ENCODE data around the gene TTF1. TPM values are rescaled to one million over a fixed set of nuclear protein-coding genes. Genes with fewer than 3 reads are reported as not detected.

The TTF1 gene
- total and polyA plus RNA-seq, 2 of the 13 experiments (the other 11 are each of a cell fraction or from before 2014, with no cell fraction given) = 3.4 to 9.8 TPM

- in situ Hi-C loops (cut with HindIII; ENCODE audit: extremely low pct_ligation_motif_present, low pct_unique_long_range_greater_than_20kb) = loop anchor here (5.0 to 10.0 kb wide), 3 partner anchors 91 to 383 kb away; no protein-coding TSS in a partner anchor
- no peak for ATAC-seq
- no peak for TF ChIP-seq DMAP1 (CRISPR knock-in tag; IDR thresholded peaks at IDR 0.05)
- TF ChIP-seq ZNF883 (CRISPR knock-in tag; IDR thresholded peaks at IDR 0.05; ENCODE audit: not compliant biosample characterization) = no peak
- TF ChIP-seq TIGD3 (CRISPR knock-in tag; IDR thresholded peaks at IDR 0.05; ENCODE audit: borderline replicate concordance) = no peak
- no peak for TF ChIP-seq HOXA9 (CRISPR knock-in tag; IDR thresholded peaks at IDR 0.05; ENCODE audit: borderline replicate concordance)
- no peak for TF ChIP-seq IRF9 (CRISPR knock-in tag; IDR thresholded peaks at IDR 0.05; ENCODE audit: borderline replicate concordance)
- TF ChIP-seq HOMEZ (CRISPR knock-in tag; IDR thresholded peaks at IDR 0.05; ENCODE audit: low read depth) = no peak
- no peak for TF ChIP-seq ZNF891 (CRISPR knock-in tag; IDR thresholded peaks at IDR 0.05)
- TF ChIP-seq TCF7 (IDR thresholded peaks at IDR 0.05; ENCODE audit: low read depth) = no peak
- TF ChIP-seq ZNF12 (CRISPR knock-in tag; IDR thresholded peaks at IDR 0.05) = no peak
- no peak for TF ChIP-seq ZNF276 (CRISPR knock-in tag; IDR thresholded peaks at IDR 0.05; ENCODE audit: low read depth)
- no peak for TF ChIP-seq HNF1B (CRISPR knock-in tag; IDR thresholded peaks at IDR 0.05)
- TF ChIP-seq MEIS2 (CRISPR knock-in tag; IDR thresholded peaks at IDR 0.05) = no peak
- no peak for TF ChIP-seq MLXIP (CRISPR knock-in tag; IDR thresholded peaks at IDR 0.05; ENCODE audit: borderline replicate concordance)
These were observed 7.3 kb upstream of the TTF1 start for GRCh38 chr9:132413926-132414325.

More at GRCh38 chr9:132413926-132414325, 7.3 kb upstream of the TTF1 start:
- no TSS peak for BruUV-seq (replicated peaks)
- intact Hi-C loops (cut with micrococcal nuclease; ENCODE audit: unreplicated experiment) = loop anchor here (2.0 to 10.0 kb wide), 2 partner anchors 91 to 161 kb away; no protein-coding TSS in a partner anchor
- 0% methylated on average over 4 of the region's 5 CpGs for WGBS (ENCODE audit: low lambda C conversion rate)
- no peaks in the 10 kb centered on the region for H3K79me2 ChIP-seq (ENCODE audit: insufficient read depth, low read length)
- H3K4me3 ChIP-seq (replicated peaks in 1 of 3; ENCODE audit: insufficient read depth in 1 of 3, low read depth in 2 of 3, low read length in 3 of 3) = no peak overlapping the region
- H2AFZ ChIP-seq (ENCODE audit: low read length) = no peak overlapping the region
- ChIA-PET CTCF (ENCODE audit: low intra/inter-chr PET ratio, low total read pairs) (no interaction called here), POLR2A (no interaction called here)
- H3K9ac ChIP-seq (ENCODE audit: insufficient read depth, low read depth, low read length) = no peak overlapping the region
- H3K27ac ChIP-seq (ENCODE audit: extremely low read length, insufficient read depth, low read length) = no peak overlapping the region
- peaks cover 6% of the 10 kb centered on the region; the same call in 1 of the 2 replicates for H4K20me1 ChIP-seq (ENCODE audit: insufficient read depth, low read length)
- no peak for DNase-seq (ENCODE audit: low spot score)
- H3K9me3 ChIP-seq (ENCODE audit: low read length) = no peaks in the 10 kb centered on the region
- no peak for FAIRE-seq
- H3K27me3 ChIP-seq (ENCODE audit: control insufficient read depth in 1 of 2, insufficient read depth in 2 of 2, low read length in 2 of 2) = peaks cover 2 to 70% of the 10 kb centered on the region in 2 experiments; a peak in 3 of 5 replicates
- no peak overlapping the region for H3K4me2 ChIP-seq (ENCODE audit: low read depth, low read length)
- peaks cover 27% of the 10 kb centered on the region for H3K4me1 ChIP-seq (ENCODE audit: insufficient read depth, low read length)
- no peaks in the 10 kb centered on the region for H3K36me3 ChIP-seq (replicated peaks in 1 of 2; ENCODE audit: control insufficient read depth in 1 of 2, insufficient read depth in 2 of 2, low read length in 2 of 2)

All from HepG2 (cell line).